ENCODE measurements around the gene COIL. TPM values are rescaled to one million over a fixed set of nuclear protein-coding genes. Genes with fewer than 3 reads are reported as not detected.

COIL gene, protein sequence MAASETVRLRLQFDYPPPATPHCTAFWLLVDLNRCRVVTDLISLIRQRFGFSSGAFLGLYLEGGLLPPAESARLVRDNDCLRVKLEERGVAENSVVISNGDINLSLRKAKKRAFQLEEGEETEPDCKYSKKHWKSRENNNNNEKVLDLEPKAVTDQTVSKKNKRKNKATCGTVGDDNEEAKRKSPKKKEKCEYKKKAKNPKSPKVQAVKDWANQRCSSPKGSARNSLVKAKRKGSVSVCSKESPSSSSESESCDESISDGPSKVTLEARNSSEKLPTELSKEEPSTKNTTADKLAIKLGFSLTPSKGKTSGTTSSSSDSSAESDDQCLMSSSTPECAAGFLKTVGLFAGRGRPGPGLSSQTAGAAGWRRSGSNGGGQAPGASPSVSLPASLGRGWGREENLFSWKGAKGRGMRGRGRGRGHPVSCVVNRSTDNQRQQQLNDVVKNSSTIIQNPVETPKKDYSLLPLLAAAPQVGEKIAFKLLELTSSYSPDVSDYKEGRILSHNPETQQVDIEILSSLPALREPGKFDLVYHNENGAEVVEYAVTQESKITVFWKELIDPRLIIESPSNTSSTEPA
- 10.0 and 17.1 TPM in 2 replicates for total RNA-seq

DNA sequence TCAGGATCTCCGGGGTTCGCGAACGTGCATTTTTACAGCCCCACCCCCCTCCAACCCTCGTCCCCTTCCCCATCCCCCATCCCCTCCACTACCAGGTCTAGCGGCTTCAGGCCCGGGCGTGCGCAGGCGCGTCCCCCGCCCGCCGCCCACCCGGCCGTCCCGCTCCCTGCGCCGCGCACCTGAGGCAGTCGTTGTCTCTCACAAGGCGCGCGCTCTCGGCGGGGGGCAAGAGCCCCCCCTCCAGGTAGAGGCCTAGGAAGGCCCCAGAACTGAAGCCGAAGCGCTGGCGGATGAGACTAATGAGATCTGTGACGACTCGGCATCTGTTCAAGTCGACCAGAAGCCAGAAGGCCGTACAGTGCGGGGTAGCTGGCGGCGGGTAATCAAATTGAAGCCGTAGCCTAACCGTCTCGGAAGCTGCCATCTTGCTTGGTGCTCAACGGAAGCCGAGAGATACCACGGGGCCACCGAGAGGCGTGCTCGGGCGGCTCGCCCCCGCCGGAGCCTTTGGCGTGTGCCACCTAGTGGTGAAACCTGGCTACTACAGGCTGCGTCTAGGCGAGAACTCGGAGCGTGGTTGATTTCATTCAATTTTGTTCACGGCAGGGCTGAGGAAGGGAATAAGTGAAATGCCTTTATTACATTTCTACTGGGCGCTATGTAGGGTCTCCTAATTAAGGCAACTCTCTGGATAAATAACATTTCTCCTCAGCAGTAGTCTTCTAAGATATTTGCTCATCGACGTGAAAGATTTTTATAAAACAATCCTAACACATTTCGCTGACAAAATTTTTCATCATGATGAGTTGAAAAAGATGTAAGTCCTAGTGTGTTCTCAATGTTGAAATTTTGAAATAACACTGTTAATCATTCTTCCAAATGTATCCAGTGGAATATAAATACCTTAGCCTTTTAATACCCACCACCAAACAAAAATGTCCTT, at the start of gene COIL:
COIL (minus strand) TSS at position 455 of the 943 bp plus-strand sequence; CDS start at position 424, 31 bp downstream.

DNA sequence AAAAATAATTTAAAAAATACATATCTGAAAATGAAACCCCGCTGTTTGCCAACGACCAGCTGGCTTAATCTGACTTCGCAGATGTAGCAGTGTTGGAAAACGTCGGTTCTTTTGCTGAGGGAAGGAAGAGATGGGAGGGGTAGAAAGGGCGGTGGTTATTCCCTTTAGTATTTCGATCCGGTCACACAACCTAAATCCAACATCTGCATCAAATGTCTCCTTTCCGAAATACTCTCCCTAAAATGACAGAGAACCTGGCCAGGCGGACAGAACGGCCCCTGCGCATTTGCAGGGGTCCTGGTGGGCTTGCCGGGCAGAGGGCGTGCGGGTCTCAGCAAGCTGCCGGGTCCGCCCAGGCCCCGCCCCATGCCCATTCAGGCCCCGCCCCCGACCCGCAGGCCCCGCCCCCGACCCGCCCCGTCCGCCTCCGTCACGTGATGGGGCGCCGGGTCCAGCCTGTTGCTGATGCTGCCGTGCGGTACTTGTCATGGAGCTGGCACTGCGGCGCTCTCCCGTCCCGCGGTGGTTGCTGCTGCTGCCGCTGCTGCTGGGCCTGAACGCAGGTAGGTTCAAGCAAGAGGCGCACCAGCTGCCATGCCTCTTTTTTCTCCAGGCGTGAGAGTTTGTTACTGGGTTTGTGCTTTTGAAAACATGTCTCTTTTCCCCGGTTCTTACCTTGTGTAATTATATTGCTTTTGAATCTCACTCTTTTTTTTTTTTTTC, 17.0 kb upstream of the COIL start, which contains the start of gene SCPEP1:
SCPEP1 (plus strand) TSS at position 459 of the 723 bp plus-strand sequence; CDS start at position 488, 29 bp downstream.

GRCh38 chr17:56913867-56914580, 46.8 kb downstream of the COIL start, which contains the start of gene TRIM25:
TSS of gene TRIM25 (minus strand) at chr17:56914049. CDS start at chr17:56913988, 61 bp downstream.

Other genes starting within 250 kb of the COIL start
- gene C17orf67, start 127.1 kb downstream of the COIL start, total RNA-seq = 1.8 and 3.3 TPM in 2 replicates
- 9.4 and 17.7 TPM in 2 replicates for gene DGKE, start 126.9 kb downstream of the COIL start, total RNA-seq
- 24.8 and 47.3 TPM in 2 replicates for gene TRIM25, start 47.0 kb downstream of the COIL start, total RNA-seq
- gene SCPEP1, start 17.1 kb upstream of the COIL start, total RNA-seq = 29.5 and 31.4 TPM in 2 replicates
- 20.9 and 27.7 TPM in 2 replicates for gene AKAP1, start 124.2 kb upstream of the COIL start, total RNA-seq